Peyer's patch (tissue), 4 donors: ENCODE data around the gene IL10.

Experiments used
- CTCF ChIP-seq, 6 experiments: fragments of 450-650 bp in 4 of 6; fragments of 200-600 bp in 2 of 6; sonication (generic) in 1 of 6; IDR thresholded peaks; one replicate each; pipeline ENCODE4 v1.5.1; 2017 to 2019; ENCODE audit warnings: antibody characterized with exemption in 6 of 6, mild to moderate bottlenecking in 3 of 6, moderate library complexity in 1 of 6
- POLR2A ChIP-seq, 2 donors: fragments of 450-650 bp; IDR thresholded peaks; one replicate each; pipeline ENCODE4 v1.5.1; 2017; ENCODE audit warnings: antibody characterized with exemption in 2 of 2, mild to moderate bottlenecking in 2 of 2, moderate library complexity in 2 of 2

- no peak for TF ChIP-seq CTCF (IDR thresholded peaks at IDR 0.05)
- no peak for TF ChIP-seq POLR2A (IDR thresholded peaks at IDR 0.05)
Measured at GRCh38 chr1:206761159-206761768, 11.0 kb downstream of the IL10 start.
